ENCODE results near the gene C6orf136. TPM values are rescaled to one million over a fixed set of nuclear protein-coding genes. Genes with fewer than 3 reads are reported as not detected.

C6orf136 gene
- total and polyA plus RNA-seq, 10 of the 15 experiments (the other 5 are each of a cell fraction or from before 2014, with no cell fraction given): 5.2 to 24.1 (median 14.9) TPM

GRCh38 chr6:30616811-30617564, 29.9 kb upstream of the C6orf136 start, which contains the start of gene PPP1R10 (continued):
- no peak for TF ChIP-seq ZNF592 (IDR thresholded peaks at IDR 0.05)
- TF ChIP-seq EGR1 (IDR thresholded peaks at IDR 0.05; ENCODE audit: borderline replicate concordance in 1 of 2, low read depth in 2 of 2, low read length in 2 of 2): peak; percentile 9 to 48; a peak in 2 of 3 replicates
- TF ChIP-seq EZH2 (IDR thresholded peaks at IDR 0.05; ENCODE audit: borderline replicate concordance, control insufficient read depth, low read depth, low read length): no peak
- peak; percentile 90 for TF ChIP-seq CREB1 (IDR thresholded peaks at IDR 0.05; ENCODE audit: low read depth)
- TF ChIP-seq ZBTB11 (CRISPR knock-in tag; IDR thresholded peaks at IDR 0.05): peak; percentile 64; the same call in 1 of the 2 replicates
- TF ChIP-seq TARDBP (IDR thresholded peaks at IDR 0.05; ENCODE audit: borderline replicate concordance): no peak
- TF ChIP-seq ASH2L (IDR thresholded peaks at IDR 0.05; ENCODE audit: borderline replicate concordance, low read depth): no peak
- TF ChIP-seq TCF12 (IDR thresholded peaks at IDR 0.05; ENCODE audit: low read depth, low read length): peak; percentile 82; the same call in 1 of the 2 replicates
- peak; percentile 75 for TF ChIP-seq RELA (IDR thresholded peaks at IDR 0.05; ENCODE audit: borderline replicate concordance, partially characterized antibody)
- no peak for TF ChIP-seq MYC (IDR thresholded peaks at IDR 0.05; ENCODE audit: insufficient read depth, insufficient read length, insufficient replicate concordance, low read length, severe bottlenecking)
- peak; percentile 72 for TF ChIP-seq IRF5 (IDR thresholded peaks at IDR 0.05; ENCODE audit: borderline replicate concordance)
- peak; percentile 99 for TF ChIP-seq YY1 (IDR thresholded peaks at IDR 0.05; ENCODE audit: low read depth, low read length)
- no peak for TF ChIP-seq SKIL (IDR thresholded peaks at IDR 0.05; ENCODE audit: low read depth, poor library complexity, severe bottlenecking)
- TF ChIP-seq ESRRA (IDR thresholded peaks at IDR 0.05; ENCODE audit: low read length): 0 out of 2 replicates have a peak, but pooled peaks have one; percentile 71
- TF ChIP-seq POLR2AphosphoS5 (IDR thresholded peaks at IDR 0.05; ENCODE audit: low read length): peak; percentile 100
- no peak for TF ChIP-seq TBL1XR1 (IDR thresholded peaks at IDR 0.05; ENCODE audit: low read depth, low read length)
- no peak for TF ChIP-seq ZSCAN29 (IDR thresholded peaks at IDR 0.05)
- no peak for TF ChIP-seq KAT2A (conservative IDR thresholded peaks at IDR 0.05; ENCODE audit: control insufficient read depth, low read depth, low read length)
